Measurements from ENCODE around the gene DEFB128. TPM values are rescaled to one million over a fixed set of nuclear protein-coding genes. Genes with fewer than 3 reads are reported as not detected.
"Not testable (repeated sequence)": the region's sequence is repeated elsewhere in the genome, so short reads cannot be mapped to it uniquely, and the experiment has no call there.

Gene DEFB128
- total and polyA plus RNA-seq, 3 donors from 2014 or later: not detected

DNA sequence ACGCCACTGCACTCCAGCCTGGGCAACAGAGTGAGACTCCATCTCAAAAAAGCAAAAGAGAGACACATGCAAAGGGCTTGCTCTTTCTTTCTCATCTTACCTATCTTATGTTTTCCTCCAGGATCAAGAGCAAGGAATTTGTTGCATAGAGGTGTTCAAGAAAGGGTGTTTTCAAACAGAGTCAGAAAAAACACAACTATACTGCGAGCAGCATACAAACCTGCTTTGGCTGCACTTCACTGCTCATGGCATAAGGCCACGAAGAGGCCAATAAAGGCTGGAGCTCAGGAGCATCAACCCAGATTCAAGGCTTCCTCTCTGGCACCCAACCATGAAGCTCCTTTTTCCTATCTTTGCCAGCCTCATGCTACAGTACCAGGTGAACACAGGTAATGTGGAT, 37.4 kb upstream of the DEFB128 start, which contains the start of gene DEFB129:
Gene DEFB129 (plus strand): TSS at position 301 of the 400 bp plus-strand sequence. CDS start 31 bp downstream, at position 332.
- H3K36me3 ChIP-seq (ENCODE audit: low read depth, missing control alignments): no peaks in the 10 kb centered on the region
- H3K4me1 ChIP-seq: no peaks in the 10 kb centered on the region
- DNase-seq: no peak
- H3K9me3 ChIP-seq: no peaks in the 10 kb centered on the region
- H3K27ac ChIP-seq: no peak within 1 kb of the TSS
- no peaks in the 10 kb centered on the region for H3K27me3 ChIP-seq
- intact Hi-C loops (cut with DNase I; ENCODE audit: low total_unique reads): no loop called here
- WGBS, 2 donors: 83 to 93% methylated on average over 3 of the region's 3 CpGs
- no peak within 1 kb of the TSS for H3K4me3 ChIP-seq
- TF ChIP-seq POLR2A (IDR thresholded peaks at IDR 0.05): no peak
- TF ChIP-seq, protein P1, sequence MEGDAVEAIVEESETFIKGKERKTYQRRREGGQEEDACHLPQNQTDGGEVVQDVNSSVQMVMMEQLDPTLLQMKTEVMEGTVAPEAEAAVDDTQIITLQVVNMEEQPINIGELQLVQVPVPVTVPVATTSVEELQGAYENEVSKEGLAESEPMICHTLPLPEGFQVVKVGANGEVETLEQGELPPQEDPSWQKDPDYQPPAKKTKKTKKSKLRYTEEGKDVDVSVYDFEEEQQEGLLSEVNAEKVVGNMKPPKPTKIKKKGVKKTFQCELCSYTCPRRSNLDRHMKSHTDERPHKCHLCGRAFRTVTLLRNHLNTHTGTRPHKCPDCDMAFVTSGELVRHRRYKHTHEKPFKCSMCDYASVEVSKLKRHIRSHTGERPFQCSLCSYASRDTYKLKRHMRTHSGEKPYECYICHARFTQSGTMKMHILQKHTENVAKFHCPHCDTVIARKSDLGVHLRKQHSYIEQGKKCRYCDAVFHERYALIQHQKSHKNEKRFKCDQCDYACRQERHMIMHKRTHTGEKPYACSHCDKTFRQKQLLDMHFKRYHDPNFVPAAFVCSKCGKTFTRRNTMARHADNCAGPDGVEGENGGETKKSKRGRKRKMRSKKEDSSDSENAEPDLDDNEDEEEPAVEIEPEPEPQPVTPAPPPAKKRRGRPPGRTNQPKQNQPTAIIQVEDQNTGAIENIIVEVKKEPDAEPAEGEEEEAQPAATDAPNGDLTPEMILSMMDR (IDR thresholded peaks at IDR 0.05): no peak

DNA sequence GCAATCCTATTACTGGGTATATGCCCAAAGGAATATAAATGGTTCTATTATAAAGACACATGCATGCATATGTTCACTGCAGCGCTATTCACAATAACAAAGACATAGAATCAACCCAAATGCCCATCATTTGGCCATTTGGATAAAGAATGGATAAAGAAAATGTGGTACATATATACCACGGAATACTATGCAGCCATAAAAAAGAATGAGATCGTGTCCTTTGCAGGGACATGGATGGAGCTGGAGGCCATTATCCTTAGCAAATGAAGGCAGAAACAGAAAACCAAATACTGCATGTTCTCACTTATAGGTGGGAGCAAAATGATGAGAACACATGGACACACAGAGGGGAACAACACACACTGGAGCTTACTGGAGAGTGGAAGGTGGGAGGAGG, 36.4 kb upstream of the DEFB128 start:
- intact Hi-C loops (cut with DNase I; ENCODE audit: low total_unique reads); H3K27ac ChIP-seq; DNase-seq; H3K27me3 ChIP-seq; H3K4me1 ChIP-seq; H3K36me3 ChIP-seq (ENCODE audit: low read depth, missing control alignments); H3K9me3 ChIP-seq; H3K4me3 ChIP-seq: not testable (repeated sequence)
- 74 to 88% methylated on average over 3 of the region's 3 CpGs for WGBS, 2 donors

DNA sequence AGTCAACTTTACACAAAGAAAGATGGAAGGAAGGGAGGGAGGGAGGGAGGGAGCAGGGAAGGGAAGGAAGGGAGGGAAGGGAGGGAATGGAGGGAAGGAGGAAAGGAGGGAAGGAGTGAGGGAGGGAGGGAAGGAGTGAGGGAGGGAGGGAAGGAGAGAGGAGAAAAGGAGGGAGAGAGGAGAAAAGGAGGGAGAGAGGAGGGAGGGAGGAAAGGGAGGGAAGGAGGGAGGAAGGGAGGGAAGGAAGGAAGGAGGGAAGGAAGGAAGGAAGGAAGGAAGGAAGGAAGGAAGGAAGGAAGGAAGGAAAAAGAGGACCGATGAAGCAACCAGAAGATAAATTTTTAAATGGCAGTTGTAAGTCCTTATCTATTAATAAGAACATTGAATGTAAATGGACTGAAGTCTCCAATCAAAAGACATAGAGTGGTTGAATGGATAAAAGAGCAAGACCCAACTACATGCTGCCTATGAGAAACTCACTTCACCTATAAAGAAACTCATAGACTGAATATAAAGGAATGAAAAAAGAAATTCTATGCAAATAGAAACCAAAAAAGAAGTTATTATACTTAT, 31.8 kb upstream of the DEFB128 start:
- Histone ChIP-seq H3K36me3 (ENCODE audit: low read depth, missing control alignments) (no peaks in the 10 kb centered on the region), H3K27ac (no peak overlapping the region), H3K4me3 (no peak overlapping the region), H3K4me1 (no peaks in the 10 kb centered on the region), H3K27me3 (no peaks in the 10 kb centered on the region), H3K9me3 (no peaks in the 10 kb centered on the region)
- intact Hi-C loops (cut with DNase I; ENCODE audit: low total_unique reads): no loop called here
- DNase-seq: no peak
- no peak for TF ChIP-seq POLR2A (IDR thresholded peaks at IDR 0.05)
- TF ChIP-seq, protein P1 (IDR thresholded peaks at IDR 0.05): no peak
- WGBS, 2 donors: 65 to 86% methylated on average over 1 of the region's 1 CpG

DNA sequence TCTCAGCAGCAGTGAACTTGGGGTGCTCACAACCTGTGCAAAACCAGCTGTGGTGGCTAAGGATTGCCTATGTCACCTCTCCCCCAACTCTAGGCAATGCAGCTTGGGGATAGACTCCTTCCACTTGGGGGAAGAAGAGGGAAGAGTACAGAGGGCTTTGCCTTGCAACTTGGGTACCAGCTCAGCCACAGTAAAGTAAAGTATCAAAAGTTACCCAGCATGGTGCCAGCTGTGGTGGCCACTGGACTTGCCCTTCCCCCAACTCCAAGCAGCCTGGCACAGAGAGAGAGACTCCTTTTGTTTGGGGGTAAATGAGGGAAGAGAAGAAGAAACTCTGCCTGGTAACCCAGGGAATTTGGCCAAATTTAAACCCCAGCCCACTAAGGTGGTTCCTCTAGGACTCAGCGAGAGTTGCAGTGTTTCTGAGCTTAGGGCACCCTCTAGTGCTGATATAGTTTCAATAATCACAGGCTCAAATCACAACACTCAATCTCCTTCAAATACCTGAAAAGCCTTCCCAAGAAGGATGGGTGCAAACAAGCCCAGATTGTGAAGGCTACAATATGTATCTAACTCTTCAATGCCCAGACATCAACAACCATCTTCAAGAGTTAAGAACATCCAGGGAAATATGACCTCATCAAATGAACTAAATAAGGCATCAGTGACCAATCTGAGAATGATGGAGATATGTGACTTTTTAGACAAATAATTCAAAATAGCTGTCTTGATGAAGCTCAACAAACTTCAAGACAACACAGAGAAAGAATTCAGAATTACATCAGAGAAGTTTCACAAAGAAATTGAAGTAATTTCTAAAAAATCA, 30.0 kb upstream of the DEFB128 start:
- Histone ChIP-seq H3K36me3 (ENCODE audit: low read depth, missing control alignments) (no peaks in the 10 kb centered on the region), H3K9me3 (no peaks in the 10 kb centered on the region), H3K4me3 (no peak overlapping the region), H3K4me1 (no peaks in the 10 kb centered on the region), H3K27me3 (no peaks in the 10 kb centered on the region), H3K27ac (no peak overlapping the region)
- TF ChIP-seq, protein P1 (IDR thresholded peaks at IDR 0.05): no peak
- TF ChIP-seq POLR2A (IDR thresholded peaks at IDR 0.05): no peak
- whole genome bisulfite sequencing, 2 donors: 12 to 17% methylated on average over 1 of the region's 1 CpG
- no peak for DNase-seq
- intact Hi-C loops (cut with DNase I; ENCODE audit: low total_unique reads): no loop called here

GRCh38 chr20:217266-217665, 27.8 kb upstream of the DEFB128 start:
- Histone ChIP-seq H3K27ac (no peak overlapping the region), H3K9me3 (no peaks in the 10 kb centered on the region), H3K27me3 (no peaks in the 10 kb centered on the region), H3K4me1 (no peaks in the 10 kb centered on the region), H3K4me3 (no peak overlapping the region), H3K36me3 (ENCODE audit: low read depth, missing control alignments) (no peaks in the 10 kb centered on the region)
- WGBS, 2 donors: 44 to 56% methylated on average over 1 of the region's 1 CpG
- intact Hi-C loops (cut with DNase I; ENCODE audit: low total_unique reads): no loop called here
- DNase-seq: no peak
- TF ChIP-seq, protein P1 (IDR thresholded peaks at IDR 0.05): no peak
- no peak for TF ChIP-seq POLR2A (IDR thresholded peaks at IDR 0.05)

Data from testis (tissue), 3 donors.